Measurements from ENCODE around the gene CYP26A1. TPM values are rescaled to one million over a fixed set of nuclear protein-coding genes. Genes with fewer than 3 reads are reported as not detected.
A peak's percentile ranks its signal among the peaks of the same experiment; 100 is the strongest.

CYP26A1 gene
- total RNA-seq, 4 donors from 2014 or later, result not detected

DNA sequence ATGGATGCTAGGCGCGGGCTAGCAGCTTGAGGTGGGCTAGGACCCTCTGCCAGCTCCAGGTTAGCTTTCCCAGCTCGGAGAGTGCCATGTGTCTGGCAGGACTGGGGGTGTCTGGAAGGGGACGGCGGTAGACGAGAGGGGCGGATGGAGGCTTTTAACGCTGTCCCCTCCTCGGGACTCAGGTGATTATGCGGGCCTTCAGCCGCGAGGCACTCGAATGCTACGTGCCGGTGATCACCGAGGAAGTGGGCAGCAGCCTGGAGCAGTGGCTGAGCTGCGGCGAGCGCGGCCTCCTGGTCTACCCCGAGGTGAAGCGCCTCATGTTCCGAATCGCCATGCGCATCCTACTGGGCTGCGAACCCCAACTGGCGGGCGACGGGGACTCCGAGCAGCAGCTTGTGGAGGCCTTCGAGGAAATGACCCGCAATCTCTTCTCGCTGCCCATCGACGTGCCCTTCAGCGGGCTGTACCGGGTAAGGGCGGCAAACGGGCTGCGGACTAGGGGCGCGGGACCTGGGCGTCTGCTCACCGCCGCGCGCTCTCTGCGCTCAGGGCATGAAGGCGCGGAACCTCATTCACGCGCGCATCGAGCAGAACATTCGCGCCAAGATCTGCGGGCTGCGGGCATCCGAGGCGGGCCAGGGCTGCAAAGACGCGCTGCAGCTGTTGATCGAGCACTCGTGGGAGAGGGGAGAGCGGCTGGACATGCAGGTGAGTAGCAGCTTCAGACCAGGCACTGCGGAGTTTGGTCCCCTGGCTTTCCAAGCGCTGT, 1.1 kb downstream of the CYP26A1 start:
- TF ChIP-seq EP300 (IDR thresholded peaks at IDR 0.05) (no peak), POLR2A (IDR thresholded peaks at IDR 0.05) (no peak), POLR2AphosphoS5 (IDR thresholded peaks at IDR 0.05) (no peak)
- TF ChIP-seq, protein P1, sequence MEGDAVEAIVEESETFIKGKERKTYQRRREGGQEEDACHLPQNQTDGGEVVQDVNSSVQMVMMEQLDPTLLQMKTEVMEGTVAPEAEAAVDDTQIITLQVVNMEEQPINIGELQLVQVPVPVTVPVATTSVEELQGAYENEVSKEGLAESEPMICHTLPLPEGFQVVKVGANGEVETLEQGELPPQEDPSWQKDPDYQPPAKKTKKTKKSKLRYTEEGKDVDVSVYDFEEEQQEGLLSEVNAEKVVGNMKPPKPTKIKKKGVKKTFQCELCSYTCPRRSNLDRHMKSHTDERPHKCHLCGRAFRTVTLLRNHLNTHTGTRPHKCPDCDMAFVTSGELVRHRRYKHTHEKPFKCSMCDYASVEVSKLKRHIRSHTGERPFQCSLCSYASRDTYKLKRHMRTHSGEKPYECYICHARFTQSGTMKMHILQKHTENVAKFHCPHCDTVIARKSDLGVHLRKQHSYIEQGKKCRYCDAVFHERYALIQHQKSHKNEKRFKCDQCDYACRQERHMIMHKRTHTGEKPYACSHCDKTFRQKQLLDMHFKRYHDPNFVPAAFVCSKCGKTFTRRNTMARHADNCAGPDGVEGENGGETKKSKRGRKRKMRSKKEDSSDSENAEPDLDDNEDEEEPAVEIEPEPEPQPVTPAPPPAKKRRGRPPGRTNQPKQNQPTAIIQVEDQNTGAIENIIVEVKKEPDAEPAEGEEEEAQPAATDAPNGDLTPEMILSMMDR (IDR thresholded peaks at IDR 0.05), result no peak
- Histone ChIP-seq H3K36me3 (no peaks in the 10 kb centered on the region), H3K9me3 (no peaks in the 10 kb centered on the region), H3K27me3 (peaks cover 92% of the 10 kb centered on the region), H3K4me3 (peak overlapping the region in 1 of 2 donors; percentile 45), H3K27ac (no peak overlapping the region), H3K4me1 (peaks cover 2 to 48% (median 27%) of the 10 kb centered on the region in 3 donors)
- ATAC-seq, result no peak
- WGBS, 2 donors (ENCODE audit: low coverage in 1 of 2), result no CpG with 5 or more reads among the region's 67 CpGs

DNA sequence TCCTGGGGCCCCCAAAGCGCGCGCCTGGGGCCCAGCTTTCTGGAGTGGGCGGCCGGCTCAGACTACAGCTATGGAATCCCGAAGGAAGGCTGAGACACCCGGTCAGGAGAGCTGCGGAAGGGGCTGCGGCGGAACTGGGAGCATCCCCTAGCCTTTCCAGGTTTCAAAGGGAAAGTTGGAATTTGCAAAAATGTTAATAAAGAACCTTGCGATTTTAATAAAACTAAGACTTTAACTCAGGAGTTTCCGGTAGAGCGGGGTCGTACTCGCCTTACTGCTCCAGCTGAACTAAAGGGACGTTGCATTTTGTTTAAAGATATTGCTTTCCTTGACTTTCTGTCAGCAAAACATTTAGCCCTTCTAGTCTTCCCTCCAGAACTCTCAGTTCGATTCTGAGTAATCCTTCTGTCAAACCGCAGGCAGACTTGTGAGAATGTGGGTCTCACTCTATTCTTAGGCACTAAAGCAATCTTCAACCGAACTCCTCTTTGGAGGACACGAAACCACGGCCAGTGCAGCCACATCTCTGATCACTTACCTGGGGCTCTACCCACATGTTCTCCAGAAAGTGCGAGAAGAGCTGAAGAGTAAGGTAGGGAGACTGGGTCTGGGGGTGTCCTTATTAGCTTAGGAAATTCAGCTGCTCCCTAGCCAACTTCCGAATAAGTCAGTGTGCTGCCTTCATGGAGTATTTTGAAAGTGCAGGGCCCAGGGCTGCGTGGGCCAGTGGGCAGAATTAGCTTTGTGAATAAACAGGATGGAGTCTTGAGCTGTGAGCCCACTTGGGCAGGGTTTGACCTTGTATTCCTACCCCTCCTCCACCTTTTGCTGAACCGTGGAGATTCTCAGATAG, 1.9 kb downstream of the CYP26A1 start:
- Histone ChIP-seq H3K27me3 (peaks cover 92% of the 10 kb centered on the region), H3K9me3 (no peaks in the 10 kb centered on the region), H3K27ac (no peak overlapping the region), H3K4me3 (no peak overlapping the region), H3K4me1 (peaks cover 2 to 56% (median 27%) of the 10 kb centered on the region in 3 donors), H3K36me3 (no peaks in the 10 kb centered on the region)
- whole genome bisulfite sequencing, 2 donors (ENCODE audit: low coverage in 1 of 2), result 23 to 45% methylated on average over 10 to 14 of the region's 25 CpGs
- no peak for ATAC-seq
- TF ChIP-seq POLR2A (IDR thresholded peaks at IDR 0.05) (no peak), EP300 (IDR thresholded peaks at IDR 0.05) (no peak)

DNA sequence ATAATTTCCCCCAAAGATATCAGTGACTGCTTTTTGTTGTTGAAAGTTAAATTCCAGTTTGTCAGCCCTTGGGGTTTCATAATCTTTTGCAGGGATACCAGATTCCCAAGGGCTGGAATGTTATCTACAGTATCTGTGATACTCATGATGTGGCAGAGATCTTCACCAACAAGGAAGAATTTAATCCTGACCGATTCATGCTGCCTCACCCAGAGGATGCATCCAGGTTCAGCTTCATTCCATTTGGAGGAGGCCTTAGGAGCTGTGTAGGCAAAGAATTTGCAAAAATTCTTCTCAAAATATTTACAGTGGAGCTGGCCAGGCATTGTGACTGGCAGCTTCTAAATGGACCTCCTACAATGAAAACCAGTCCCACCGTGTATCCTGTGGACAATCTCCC, 3.2 kb downstream of the CYP26A1 start:
- ATAC-seq, result no peak
- H3K36me3 ChIP-seq, result no peaks in the 10 kb centered on the region
- WGBS, 2 donors (ENCODE audit: low coverage in 1 of 2), result 73% methylated on average over 2 of the region's 2 CpGs
- H3K4me1 ChIP-seq, result peaks cover 2 to 47% (median 24%) of the 10 kb centered on the region in 3 donors
- TF ChIP-seq POLR2A (IDR thresholded peaks at IDR 0.05) (no peak), POLR2AphosphoS5 (IDR thresholded peaks at IDR 0.05) (no peak)
- TF ChIP-seq, protein P1 (IDR thresholded peaks at IDR 0.05), result no peak
- H3K27ac ChIP-seq, result no peak overlapping the region
- H3K4me3 ChIP-seq, result no peak overlapping the region
- H3K9me3 ChIP-seq, result no peaks in the 10 kb centered on the region
- H3K27me3 ChIP-seq, result peaks cover 91% of the 10 kb centered on the region

DNA sequence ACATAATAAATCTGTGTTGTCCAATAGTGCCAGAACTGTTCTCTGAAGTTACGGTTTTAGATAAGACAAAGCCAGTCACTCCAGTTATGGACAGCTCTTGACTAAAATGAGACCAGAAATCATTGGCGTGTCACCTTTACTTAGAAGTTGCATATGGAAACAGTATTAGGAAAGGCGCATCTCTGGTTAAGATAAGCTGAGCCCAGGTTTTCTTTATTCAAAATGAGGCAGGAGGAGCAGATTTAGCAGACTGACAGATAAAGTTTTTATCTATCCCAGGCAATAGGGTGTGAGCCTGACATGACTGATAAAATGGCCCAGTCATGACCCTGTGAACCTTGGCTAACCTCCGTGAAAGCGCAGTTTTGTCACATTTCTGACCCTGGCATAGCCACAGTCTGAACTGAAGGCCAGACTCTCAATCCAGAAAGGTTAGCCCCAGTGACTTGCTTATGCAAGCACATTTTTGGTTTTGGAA, 4.2 kb downstream of the CYP26A1 start:
- Histone ChIP-seq H3K27ac (no peak overlapping the region), H3K36me3 (no peaks in the 10 kb centered on the region), H3K4me3 (no peak overlapping the region), H3K4me1 (peaks cover 2 to 37% (median 22%) of the 10 kb centered on the region in 3 donors), H3K27me3 (peaks cover 81% of the 10 kb centered on the region), H3K9me3 (no peaks in the 10 kb centered on the region)
- TF ChIP-seq POLR2A (IDR thresholded peaks at IDR 0.05) (no peak), POLR2AphosphoS5 (IDR thresholded peaks at IDR 0.05) (no peak), EP300 (IDR thresholded peaks at IDR 0.05) (no peak)
- TF ChIP-seq, protein P1 (IDR thresholded peaks at IDR 0.05), result no peak
- 86 to 91% methylated on average over 4 to 5 of the region's 5 CpGs for WGBS, 2 donors (ENCODE audit: low coverage in 1 of 2)
- ATAC-seq, result no peak

DNA sequence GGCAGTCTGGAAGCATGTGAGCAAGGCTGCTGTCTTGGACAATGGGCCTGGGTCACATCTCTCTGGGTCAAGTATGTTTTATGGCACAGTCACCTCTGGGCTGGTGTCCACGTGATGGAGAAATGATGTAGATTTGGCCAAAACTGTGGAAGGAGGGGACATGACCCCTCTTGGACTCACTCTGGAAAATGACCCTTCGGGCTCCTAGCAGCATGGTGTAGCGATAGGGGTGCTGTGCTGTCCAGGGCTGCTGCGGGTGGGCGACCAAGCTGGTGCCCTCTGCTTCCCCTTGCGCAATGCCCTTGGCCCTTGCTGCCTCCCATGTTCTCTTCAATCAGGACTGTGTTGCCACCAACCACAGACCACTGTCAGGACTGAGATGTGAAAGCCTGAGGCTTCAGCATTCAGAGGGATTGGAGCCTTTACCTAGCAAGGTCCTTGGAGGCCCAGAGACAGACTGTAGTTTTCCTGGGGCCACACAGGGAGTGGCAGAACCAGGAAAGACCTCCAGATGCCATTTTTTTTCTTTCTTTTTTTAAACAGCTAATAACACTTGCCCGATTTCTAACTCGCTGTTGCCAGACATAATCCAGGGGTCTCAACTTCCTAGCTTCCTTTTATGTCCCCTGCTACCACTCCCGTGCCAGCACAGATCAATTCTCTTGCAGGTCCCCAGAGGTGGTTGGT, 6.1 kb downstream of the CYP26A1 start:
- peak; percentile 7 for ATAC-seq
- H3K27me3 ChIP-seq, result peaks cover 62% of the 10 kb centered on the region
- H3K4me3 ChIP-seq, result no peak overlapping the region
- no peak overlapping the region for H3K27ac ChIP-seq
- H3K36me3 ChIP-seq, result no peaks in the 10 kb centered on the region
- WGBS, 2 donors (ENCODE audit: low coverage in 1 of 2), result 42 to 48% methylated on average over 2 to 6 of the region's 9 CpGs
- H3K9me3 ChIP-seq, result no peaks in the 10 kb centered on the region
- TF ChIP-seq, protein P1 (IDR thresholded peaks at IDR 0.05), result no peak
- TF ChIP-seq EP300 (IDR thresholded peaks at IDR 0.05), result no peak
- no peak for TF ChIP-seq POLR2A (IDR thresholded peaks at IDR 0.05)
- TF ChIP-seq POLR2AphosphoS5 (IDR thresholded peaks at IDR 0.05), result no peak
- H3K4me1 ChIP-seq, result peaks cover 0 to 17% (median 4%) of the 10 kb centered on the region in 3 donors
